HCT116 (cell line): Measurements from ENCODE around the gene PLCL2.
"Not testable (repeated sequence)": the region's sequence is repeated elsewhere in the genome, so short reads cannot be mapped to it uniquely, and the experiment has no call there.

Source experiments
- SIN3A ChIP-seq: IDR thresholded peaks from 2 replicates; pipeline ENCODE4 v1.6.1; 2012; ENCODE audit warnings: low read depth
- TF ChIP-seq, protein P1 (sequence below), 3 experiments: fragments of 200-600 bp in 1 of 3; sonication (generic) in 1 of 3; IDR thresholded peaks in 2 of 3; conservative IDR thresholded peaks in 1 of 3; 2 replicates each; pipeline ENCODE4 v1.5.1; 2012 to 2017; ENCODE audit warnings: low read depth in 2 of 3, low read length in 2 of 3, antibody characterized with exemption in 1 of 3, borderline replicate concordance in 1 of 3, control low read depth in 1 of 3, mild to moderate bottlenecking in 1 of 3, mixed read lengths in 1 of 3, mixed run types in 1 of 3, moderate library complexity in 1 of 3; ENCODE audit not compliant: insufficient read depth in 1 of 3

DNA sequence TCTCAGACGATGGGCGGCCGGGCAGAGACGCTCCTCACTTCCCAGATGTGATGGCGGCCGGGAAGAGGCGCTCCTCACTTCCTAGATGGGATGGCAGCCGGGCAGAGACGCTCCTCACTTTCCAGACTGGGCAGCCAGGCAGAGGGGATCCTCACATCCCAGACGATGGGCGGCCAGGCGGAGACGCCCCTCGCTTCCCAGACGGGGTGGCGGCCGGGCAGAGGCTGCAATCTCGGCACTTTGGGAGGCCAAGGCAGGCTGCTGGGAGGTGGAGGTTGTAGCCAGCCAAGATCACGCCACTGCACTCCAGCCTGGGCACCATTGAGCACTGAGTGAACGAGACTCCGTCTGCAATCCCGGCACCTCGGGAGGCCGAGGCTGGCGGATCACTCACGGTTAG lies 95.8 kb downstream of the PLCL2 start:
- TF ChIP-seq, protein P1, sequence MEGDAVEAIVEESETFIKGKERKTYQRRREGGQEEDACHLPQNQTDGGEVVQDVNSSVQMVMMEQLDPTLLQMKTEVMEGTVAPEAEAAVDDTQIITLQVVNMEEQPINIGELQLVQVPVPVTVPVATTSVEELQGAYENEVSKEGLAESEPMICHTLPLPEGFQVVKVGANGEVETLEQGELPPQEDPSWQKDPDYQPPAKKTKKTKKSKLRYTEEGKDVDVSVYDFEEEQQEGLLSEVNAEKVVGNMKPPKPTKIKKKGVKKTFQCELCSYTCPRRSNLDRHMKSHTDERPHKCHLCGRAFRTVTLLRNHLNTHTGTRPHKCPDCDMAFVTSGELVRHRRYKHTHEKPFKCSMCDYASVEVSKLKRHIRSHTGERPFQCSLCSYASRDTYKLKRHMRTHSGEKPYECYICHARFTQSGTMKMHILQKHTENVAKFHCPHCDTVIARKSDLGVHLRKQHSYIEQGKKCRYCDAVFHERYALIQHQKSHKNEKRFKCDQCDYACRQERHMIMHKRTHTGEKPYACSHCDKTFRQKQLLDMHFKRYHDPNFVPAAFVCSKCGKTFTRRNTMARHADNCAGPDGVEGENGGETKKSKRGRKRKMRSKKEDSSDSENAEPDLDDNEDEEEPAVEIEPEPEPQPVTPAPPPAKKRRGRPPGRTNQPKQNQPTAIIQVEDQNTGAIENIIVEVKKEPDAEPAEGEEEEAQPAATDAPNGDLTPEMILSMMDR (IDR thresholded peaks at IDR 0.05 in 2 of 3, conservative IDR thresholded peaks at IDR 0.05 in 1 of 3; ENCODE audit: borderline replicate concordance in 1 of 3, insufficient read depth in 1 of 3, low read depth in 2 of 3, low read length in 2 of 3), result not testable (repeated sequence)
- TF ChIP-seq SIN3A, result not testable (repeated sequence)
